ENCODE results near the gene TMTC3. TPM values are rescaled to one million over a fixed set of nuclear protein-coding genes. Genes with fewer than 3 reads are reported as not detected.

TMTC3 gene
- 10 to 100 TPM; 12.7 to 16.1 TPM for total RNA-seq
- 5.7 TPM for polyA plus RNA-seq (ENCODE audit: insufficient read depth, low read depth, low replicate concordance)
- long read RNA-seq, donor 1, full-length matches to known transcripts: 5 of 5 reads
- long read RNA-seq, donor 1, partial matches to known transcripts: 0 of 5 reads
- long read RNA-seq, donor 1, other reads (novel, unspliced or antisense): 0 of 5 reads
- long read RNA-seq, donor 2: 0 reads

- Histone ChIP-seq H3K4me3 (peak within 1 kb of the TSS; percentile 79 to 83), H3K36me3 (ENCODE audit: low read depth, missing control alignments) (no peaks in the 10 kb centered on the region), H3K27ac (peak within 1 kb of the TSS; percentile 64 to 86), H3K27me3 (no peaks in the 10 kb centered on the region), H3K4me1 (no peaks in the 10 kb centered on the region), H3K9me3 (no peaks in the 10 kb centered on the region)
- TF ChIP-seq CTCF (IDR thresholded peaks at IDR 0.05) (peak in 1 of 3 experiments; percentile 21), POLR2A (IDR thresholded peaks at IDR 0.05) (peak; percentile 37)
- WGBS, 2 donors: 0 to 1% methylated on average over 15 to 49 of the region's 49 CpGs
- DNase-seq: peak; percentile 99
- intact Hi-C loops (cut with DNase I; ENCODE audit: low total_unique reads): no loop called here
Measured at GRCh38 chr12:88141774-88142609, at the start of gene TMTC3, which contains the start of gene CEP290. TSS of gene TMTC3 (plus strand) at chr12:88142307. CDS start at chr12:88148316, 6,009 bp downstream. TSS of gene CEP290 (minus strand) at chr12:88142088. CDS start at chr12:88141307, 781 bp downstream.

- H3K27ac ChIP-seq: no peak overlapping the region
- no peak for DNase-seq
- H3K4me1 ChIP-seq: no peaks in the 10 kb centered on the region
- intact Hi-C loops (cut with DNase I; ENCODE audit: low total_unique reads): no loop called here
- no peaks in the 10 kb centered on the region for H3K27me3 ChIP-seq
- no peaks in the 10 kb centered on the region for H3K9me3 ChIP-seq
- no peak overlapping the region for H3K4me3 ChIP-seq
- TF ChIP-seq CTCF (IDR thresholded peaks at IDR 0.05) (no peak), POLR2A (IDR thresholded peaks at IDR 0.05) (no peak)
- H3K36me3 ChIP-seq (ENCODE audit: low read depth, missing control alignments): no peaks in the 10 kb centered on the region
Measured at GRCh38 chr12:88092771-88093170, 49.3 kb upstream of the TMTC3 start.

GRCh38 chr12:88093573-88093972 is 48.5 kb upstream of the TMTC3 start:
- Histone ChIP-seq H3K36me3 (ENCODE audit: low read depth, missing control alignments) (no peaks in the 10 kb centered on the region), H3K4me3 (no peak overlapping the region), H3K27me3 (no peaks in the 10 kb centered on the region), H3K4me1 (no peaks in the 10 kb centered on the region), H3K9me3 (no peaks in the 10 kb centered on the region), H3K27ac (no peak overlapping the region)
- TF ChIP-seq CTCF (IDR thresholded peaks at IDR 0.05): no peak
- no peak for TF ChIP-seq POLR2A (IDR thresholded peaks at IDR 0.05)
- WGBS, 2 donors: 93 to 97% methylated on average over 4 of the region's 4 CpGs
- intact Hi-C loops (cut with DNase I; ENCODE audit: low total_unique reads): no loop called here
- DNase-seq: no peak

GRCh38 chr12:88108021-88108420 is 34.1 kb upstream of the TMTC3 start:
- 91 to 96% methylated on average over 2 of the region's 2 CpGs for WGBS, 2 donors
- no peak for TF ChIP-seq POLR2A (IDR thresholded peaks at IDR 0.05)
- no peak for TF ChIP-seq CTCF (IDR thresholded peaks at IDR 0.05)
- Histone ChIP-seq H3K4me3 (no peak overlapping the region), H3K9me3 (no peaks in the 10 kb centered on the region), H3K4me1 (no peaks in the 10 kb centered on the region), H3K36me3 (ENCODE audit: low read depth, missing control alignments) (no peaks in the 10 kb centered on the region), H3K27ac (no peak overlapping the region), H3K27me3 (no peaks in the 10 kb centered on the region)
- DNase-seq: no peak
- intact Hi-C loops (cut with DNase I; ENCODE audit: low total_unique reads): no loop called here

All from testis (tissue), 5 donors.